GM18508 (cell line): ENCODE results near the gene MASP2.
"Not testable (repeated sequence)": the region's sequence is repeated elsewhere in the genome, so short reads cannot be mapped to it uniquely, and the experiment has no call there.

Experiments
- ATAC-seq: cut with Tn5 transposase; IDR thresholded peaks from one replicate; pipeline ENCODE4 v1.9.1; 2021; ENCODE audit warnings: moderate number of reproducible peaks; ENCODE audit not compliant: insufficient read depth, unreplicated experiment

Gene MASP2

DNA sequence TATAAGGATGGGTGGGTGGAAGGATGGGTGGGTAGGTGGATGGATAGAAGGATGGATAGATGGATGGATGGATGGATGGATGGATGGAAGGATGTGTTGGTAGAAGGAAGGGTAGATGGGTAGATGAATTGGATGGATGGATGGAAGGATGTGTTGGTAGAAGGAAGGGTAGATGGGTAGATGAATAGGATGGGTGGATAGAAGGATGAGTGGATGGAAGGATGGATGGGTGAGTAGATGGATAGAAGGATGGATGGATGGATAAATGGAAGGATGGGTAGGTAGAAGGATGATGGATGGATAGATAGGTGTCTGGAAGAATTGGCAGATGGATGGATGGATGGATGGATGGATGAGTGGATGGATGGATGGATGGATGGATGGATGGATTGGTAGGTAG is 6.0 kb downstream of the MASP2 start:
- ATAC-seq, result no peak

DNA sequence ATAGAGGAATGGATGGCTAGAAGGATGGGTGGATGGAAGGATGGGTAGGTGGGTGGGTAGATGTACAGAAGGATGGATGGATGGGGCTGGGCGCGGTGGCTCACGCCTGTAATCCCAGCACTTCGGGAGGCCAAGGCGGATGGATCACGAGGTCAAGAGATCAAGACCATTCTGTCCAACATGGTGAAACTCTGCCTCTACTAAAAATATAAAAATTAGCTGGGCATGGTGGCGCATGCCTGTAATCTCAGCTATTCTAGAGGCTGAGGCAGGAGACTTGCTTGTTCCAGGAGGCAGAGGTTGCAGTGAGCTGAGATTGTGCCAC is 7.0 kb downstream of the MASP2 start:
- ATAC-seq, result not testable (repeated sequence)

DNA sequence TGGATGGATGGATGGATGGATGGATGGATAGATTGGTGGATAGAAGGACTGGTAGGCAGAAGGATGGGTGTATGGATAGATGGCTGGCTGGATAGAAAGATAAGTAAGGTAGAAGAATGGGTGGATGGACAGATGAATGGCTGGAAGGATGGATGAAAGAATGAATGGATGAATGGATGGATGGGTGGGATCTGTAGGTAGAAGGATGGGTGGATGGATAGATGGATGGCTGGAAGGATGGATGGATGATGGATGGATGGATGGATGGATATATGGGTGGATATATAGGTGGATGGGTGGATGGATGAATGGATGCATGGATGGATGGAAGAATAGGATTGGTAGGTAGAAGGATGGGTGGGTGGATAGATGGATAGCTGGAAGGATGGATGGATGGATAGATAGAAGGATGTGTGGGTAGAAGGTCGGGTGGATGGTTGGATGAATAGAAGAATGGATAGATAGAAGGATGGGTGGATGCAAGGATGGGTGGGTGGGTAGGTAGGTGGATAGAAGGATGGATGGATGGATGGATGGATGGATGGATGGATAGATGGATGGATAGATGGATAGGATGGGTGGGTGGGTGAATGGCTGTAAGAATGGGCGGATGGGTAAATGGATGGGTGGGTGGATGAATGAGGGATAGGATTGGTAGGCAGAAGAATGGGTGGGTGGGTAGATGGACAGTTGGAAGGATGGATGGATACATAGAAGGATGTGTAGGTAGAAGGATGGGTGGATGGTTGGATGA is 7.5 kb downstream of the MASP2 start:
- ATAC-seq, result no peak

DNA sequence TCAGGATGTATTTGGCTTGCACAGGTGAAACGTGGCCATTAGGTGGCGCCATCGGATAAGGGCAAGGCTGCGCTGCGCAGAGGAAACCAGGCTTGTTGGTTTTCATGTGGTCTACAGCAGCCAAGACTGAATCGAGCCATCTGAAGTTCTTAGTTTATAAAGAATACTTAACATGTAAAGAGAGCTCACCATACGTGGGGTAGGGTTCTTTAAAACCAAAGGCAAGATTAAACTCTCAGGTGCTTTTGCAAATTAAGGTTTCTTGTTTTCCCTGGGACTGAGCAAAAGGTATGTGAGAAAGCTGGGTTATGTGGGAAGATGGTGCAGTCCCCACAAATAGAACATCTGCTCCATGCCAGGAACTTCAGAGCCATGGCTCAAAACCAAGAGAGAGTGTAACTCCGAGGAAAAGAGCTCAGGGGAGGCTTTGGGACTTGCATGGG is 9.3 kb downstream of the MASP2 start:
- ATAC-seq, result no peak

DNA sequence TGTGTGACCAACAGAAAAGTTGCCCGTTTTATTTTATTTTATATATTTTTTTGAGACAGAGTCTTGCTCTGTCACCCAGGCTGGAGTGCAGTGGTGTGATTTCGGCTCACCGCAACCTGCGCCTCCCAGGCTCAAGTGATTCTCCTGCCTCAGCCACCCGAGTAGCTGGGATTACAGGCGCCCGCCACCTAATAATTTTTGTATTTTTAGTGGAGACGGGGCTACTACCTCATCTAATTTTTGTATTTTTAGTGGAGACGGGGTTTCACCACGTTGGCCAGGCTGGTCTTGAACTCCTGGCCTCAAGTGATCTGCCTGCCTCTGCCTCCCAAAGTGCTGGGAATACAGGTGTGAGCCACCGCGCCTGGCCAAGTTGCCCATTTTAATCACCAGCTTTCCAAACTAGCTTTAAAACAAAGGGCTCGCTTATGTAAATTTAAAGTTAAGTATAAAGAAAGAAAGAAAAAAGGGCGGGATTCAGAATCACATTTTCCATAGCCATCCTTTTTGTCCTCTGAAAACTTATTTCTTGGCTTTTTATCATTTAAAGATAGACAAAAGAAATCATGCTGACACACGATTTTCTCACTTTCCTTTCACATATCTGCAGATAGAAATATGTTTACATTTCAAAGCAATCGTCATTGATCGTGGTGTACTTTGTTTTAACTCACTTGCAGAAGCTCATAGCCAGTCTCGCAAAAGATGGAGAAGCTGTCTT is 9.9 kb downstream of the MASP2 start:
- not testable (repeated sequence) for ATAC-seq

DNA sequence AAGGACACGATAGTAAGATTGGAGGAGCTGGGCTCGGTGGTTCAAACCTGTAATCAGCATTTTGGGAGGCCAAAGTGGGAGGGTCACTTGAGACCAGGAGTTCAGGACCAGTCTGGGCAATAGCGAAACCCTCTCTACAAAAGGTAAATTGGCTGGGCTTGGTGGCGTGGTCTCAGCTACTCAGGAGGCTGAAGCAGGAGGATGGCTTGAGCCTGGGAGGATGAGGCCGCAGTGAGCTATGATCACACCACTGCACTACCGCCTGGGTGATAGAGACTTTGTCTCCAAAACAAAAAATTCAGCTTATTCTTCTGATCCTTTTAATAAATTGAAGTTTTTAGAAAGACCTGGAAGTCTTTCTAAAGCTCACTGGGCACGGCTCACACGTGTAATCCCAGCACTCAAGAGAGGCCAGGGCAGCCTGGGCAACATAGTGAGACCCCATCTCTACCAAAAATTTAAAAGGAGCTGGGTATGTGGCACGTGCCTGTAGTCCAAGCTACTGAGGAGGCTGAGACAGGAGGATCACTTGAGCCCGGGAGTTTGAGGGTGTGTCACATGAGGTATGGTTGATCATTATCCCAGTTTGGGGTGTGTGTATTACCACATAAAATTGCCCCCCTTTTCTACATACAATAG is 15.3 kb downstream of the MASP2 start:
- no peak for ATAC-seq

DNA sequence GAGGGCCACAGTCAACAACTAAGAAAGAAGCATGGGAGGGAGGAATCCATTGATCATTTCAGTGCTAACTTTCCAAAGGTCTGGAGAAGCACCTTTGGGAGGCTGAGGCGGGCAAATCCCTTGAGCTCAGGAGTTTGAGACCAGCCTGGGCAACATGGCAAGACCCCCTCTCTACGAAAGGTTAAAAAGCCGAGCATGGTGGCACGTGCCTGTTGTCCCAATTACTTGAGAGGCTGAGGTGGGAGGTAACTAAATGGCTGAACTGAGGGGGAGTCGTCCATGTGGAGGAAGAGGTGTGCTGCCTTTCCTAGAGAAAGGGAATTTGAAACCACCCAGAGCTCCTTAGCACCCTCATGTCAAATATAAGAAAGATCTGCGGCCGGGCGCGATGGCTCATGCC is 16.2 kb downstream of the MASP2 start:
- ATAC-seq, result no peak

DNA sequence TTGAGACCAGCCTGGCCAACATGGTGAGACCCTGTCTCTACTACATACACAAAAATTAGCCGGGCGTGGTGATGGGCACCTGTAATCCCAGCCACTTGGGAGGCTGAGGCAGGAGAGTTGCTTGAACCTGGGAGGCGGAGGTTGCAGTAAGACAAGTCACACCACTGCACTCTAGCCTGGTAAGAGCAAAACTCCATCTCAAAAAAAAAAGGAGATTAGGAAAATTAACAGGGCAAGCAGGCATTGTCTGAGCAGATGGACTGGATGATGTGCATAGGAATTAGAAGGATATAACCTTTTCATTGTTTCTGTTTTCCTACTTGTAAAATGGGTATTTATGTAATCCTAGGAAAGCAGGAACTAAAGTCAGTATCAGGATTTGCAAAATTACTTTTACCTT is 19.0 kb downstream of the MASP2 start:
- no peak for ATAC-seq

DNA sequence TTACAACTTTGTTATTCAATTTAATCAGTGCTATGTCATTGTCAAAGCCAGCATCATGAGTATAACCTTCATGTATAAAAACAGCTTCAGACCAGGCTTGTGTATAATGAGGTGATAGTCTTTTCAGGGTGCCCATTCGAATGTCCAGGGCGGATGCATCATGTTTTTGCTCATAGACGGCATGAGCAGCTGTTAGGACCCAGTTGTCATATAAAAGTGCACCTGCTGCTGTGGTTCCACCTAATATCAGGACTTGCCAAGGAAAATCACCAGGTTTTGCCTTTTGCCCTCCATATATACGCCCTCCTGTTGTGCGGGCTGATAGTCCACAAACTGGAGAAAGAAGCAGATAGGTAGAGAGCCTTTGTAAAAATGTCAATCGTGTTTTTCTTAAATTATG is 19.7 kb downstream of the MASP2 start:
- ATAC-seq, result no peak

DNA sequence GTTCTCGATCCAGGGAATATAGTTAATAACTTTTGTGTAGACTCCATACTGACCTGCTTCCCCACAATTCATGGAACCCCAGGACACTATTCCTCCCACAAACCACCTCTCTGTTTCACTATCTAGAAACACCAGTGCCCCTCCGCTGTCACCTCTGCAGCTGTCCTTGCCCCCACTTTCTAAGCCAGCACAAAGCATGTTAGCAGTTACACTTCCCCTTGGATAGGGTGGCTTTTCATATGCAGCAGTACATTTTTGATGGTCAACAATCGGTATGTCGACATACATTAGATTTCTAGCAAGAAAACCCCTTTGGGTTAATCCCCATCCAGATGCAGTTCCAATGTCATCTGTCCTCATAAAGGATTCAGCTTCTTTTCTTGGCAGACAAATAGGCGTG is 20.1 kb downstream of the MASP2 start:
- no peak for ATAC-seq

DNA sequence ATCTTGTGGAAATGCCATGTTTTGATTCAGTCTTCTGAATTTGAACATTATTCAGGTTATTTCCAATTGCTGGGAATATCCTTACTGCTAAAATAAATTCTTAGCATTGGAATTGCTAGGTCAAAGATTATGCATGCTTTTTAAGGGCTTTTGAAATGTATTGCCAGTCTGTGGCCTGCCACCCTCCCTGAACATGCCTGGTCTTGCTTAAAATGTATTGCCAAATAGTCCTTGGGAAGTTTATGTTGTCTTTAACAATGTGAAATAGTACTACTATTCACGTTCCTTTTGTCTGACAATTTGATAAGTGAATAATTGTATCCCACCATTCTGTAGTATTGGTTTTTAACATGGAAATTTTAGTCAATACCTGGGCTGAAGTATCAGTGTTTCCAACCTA is 21.0 kb downstream of the MASP2 start:
- ATAC-seq, result no peak

DNA sequence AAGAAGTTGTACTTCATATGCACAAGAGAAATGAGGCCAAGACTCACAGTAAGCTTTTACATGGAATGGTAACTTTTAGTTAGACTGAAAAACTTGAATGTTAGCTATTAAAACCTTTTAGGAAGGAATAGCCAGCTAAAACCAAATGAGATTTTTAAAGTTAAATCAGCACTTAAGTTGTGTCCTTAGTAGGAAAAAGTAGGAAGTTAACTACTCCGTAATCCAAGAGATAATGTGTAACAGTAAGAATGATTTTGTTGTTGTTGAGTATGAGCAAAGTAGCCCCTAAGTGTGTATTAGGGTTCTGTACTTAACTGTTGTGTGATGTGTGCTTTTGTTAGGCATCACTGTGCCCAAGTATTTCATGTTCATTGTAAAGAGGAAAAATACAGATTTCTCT is 21.4 kb downstream of the MASP2 start:
- no peak for ATAC-seq

DNA sequence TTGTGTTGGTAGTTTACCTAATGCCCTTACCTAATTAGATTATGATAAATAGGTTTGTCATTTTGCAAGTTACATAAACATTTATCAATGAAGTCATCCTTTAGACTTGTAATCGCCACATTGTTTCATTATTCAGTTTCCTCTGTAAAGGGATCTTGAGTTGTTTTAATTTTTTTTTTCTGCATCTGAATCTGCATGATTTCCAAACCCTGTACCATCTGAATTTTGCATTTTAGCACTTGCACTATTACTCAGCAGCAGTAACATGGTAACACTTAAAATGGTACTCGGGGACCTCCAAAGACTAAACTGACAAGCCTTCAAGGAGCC is 22.2 kb downstream of the MASP2 start:
- no peak for ATAC-seq

DNA sequence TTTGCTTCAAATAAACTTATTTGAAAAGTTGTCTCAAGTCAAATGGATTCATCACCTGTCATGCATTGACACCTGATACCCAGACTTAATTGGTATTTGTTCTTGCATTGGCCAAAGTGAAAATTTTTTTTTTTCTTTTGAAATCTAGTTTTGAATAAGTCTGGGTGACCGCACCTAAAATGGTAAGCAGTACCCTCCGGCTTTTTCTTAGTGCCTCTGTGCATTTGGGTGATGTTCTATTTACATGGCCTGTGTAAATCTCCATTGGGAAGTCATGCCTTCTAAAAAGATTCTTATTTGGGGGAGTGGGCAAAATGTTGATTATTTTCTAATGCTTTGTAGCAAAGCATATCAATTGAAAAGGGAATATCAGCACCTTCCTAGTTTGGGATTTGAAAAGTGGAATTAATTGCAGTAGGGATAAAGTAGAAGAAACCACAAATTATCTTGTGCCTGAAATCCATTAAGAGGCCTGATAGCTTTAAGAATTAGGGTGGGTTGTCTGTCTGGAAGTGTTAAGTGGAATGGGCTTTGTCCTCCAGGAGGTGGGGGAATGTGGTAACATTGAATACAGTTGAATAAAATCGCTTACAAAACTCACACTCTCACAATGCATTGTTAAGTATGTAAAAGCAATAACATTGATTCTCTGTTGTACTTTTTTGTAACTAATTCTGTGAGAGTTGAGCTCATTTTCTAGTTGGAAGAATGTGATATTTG is 22.7 kb downstream of the MASP2 start:
- no peak for ATAC-seq

DNA sequence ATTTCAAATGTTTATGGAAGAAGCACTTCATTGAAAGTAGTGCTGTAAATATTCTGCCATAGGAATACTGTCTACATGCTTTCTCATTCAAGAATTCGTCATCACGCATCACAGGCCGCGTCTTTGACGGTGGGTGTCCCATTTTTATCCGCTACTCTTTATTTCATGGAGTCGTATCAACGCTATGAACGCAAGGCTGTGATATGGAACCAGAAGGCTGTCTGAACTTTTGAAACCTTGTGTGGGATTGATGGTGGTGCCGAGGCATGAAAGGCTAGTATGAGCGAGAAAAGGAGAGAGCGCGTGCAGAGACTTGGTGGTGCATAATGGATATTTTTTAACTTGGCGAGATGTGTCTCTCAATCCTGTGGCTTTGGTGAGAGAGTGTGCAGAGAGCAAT is 23.8 kb downstream of the MASP2 start:
- ATAC-seq, result no peak

DNA sequence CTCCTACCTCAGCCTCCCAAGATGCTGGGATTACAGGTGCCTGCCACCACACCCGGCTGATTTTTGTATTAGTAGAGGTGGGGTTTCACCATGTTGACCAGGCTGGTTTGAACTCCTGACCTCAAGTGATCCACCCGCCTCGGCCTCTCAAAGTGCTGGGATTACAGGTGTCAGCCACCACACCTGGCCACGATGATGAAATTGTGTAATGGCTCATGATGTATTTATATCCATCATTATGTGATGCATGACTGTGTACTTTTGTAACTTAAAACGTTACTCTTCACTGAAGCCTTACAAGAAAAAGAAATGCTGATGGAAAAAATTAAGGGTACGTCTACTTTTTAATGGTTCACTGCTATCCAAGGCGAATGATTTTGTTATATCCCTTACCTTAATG is 27.1 kb downstream of the MASP2 start:
- ATAC-seq, result no peak

DNA sequence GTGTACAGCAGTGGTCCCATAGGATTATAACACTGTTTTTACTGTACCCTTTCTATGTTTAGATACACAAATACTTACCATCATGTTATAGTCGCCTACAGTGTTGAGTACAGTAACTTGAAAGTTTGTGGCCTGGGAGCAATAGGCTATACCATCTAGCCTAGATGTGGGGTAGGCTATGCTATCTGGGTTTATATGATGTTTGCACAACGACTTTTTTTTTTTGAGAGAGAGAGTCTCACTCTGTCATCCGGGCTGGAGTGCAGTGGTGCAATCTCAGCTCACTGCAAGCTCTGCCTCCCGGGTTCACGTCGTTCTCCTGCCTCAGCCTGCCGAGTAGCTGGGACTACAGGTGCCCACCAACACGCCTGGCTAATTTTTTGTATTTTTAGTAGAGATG is 27.7 kb downstream of the MASP2 start:
- not testable (repeated sequence) for ATAC-seq

DNA sequence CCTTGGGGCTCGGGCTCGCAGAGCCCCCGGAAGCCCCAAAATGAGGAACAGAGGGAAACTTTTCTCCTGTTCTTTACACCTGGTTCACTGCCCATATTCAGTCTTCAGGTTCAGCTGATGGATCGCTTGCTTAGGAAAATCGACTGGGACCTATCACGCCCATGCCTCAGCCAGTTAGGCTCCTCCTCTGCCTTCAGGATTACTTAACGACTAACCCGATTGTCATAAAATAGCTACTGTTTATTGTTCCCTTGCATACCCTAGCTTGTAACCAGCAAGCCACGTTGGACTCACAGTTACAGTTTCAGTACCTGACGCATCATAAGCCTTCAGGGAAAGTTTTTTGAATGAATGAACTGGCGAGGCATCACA is 33.9 kb downstream of the MASP2 start:
- ATAC-seq, result no peak

DNA sequence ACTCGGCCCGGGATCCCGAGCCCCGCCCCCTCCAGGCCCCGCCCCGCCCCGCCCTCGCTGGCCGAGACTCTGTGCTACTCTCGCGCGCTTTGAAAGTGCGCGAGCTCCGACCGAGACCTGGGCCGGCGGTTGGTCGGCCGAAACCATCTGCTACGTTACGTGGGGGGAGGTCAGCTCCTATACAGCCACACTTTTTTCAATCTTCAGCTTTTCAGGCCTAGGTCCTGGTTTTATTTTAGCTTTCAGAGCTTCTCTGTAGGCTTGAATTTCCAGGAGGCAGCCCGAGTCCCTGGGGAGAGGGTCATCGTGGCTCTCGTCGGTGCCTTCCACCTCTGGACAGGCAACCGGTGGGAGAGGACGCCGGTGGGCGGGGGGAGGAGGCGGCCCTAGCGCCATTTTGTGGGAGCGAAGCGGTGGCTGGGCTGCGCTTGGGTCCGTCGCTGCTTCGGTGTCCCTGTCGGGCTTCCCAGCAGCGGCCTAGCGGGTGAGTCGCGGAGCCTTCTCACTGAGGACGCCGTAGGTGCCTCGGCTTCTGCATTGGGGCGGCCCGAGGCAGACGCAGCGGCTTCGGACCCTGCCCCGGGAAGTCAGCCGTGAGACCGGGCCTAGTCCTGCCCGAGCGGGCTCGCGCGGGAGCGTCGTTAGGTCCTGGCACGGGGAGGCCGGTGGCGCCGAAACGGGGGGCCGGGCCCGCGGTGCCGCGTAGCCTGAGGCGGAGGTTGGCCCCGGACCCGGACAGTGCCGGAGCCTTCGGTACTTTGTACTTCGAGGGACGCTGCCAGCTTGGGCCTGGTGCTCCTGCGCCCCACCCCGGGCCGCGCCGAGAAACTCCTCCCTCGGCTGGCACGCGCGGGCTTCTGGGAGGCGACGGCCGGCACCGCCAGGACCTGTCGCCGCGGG is 34.5 kb downstream of the MASP2 start, which contains the start of gene TARDBP:
Gene TARDBP (plus strand): TSS at position 395 of the 900 bp plus-strand sequence. CDS start 1,074 bp downstream, outside the sequence.
- ATAC-seq, result peak; percentile 75

DNA sequence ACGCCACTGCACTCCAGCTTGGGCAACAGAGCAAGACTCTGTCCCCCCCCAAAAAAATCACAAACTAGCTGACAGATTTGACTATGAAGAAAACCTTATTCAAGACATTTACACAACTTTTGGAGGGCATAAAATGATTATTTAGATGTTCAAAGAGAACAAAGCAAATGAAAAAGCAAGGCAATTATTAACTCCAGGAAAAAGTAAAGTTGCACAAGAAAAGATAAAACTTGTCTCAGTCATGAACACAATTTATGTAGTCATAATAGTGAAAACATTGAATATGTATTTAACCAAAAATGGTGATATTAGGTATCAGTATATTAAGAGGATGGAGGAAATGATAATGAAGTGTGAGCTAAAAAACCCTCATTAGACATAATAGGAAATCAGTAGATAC is 46.5 kb downstream of the MASP2 start:
- ATAC-seq, result no peak
